Measurements from ENCODE around the gene TNNC1.

GRCh38 chr3:52481819-52482521 lies 28.1 kb upstream of the TNNC1 start:
- no peak for TF ChIP-seq YY1 (IDR thresholded peaks at IDR 0.05; ENCODE audit: insufficient read depth, insufficient read length)
- no peak for TF ChIP-seq ZNF274 (IDR thresholded peaks at IDR 0.05; ENCODE audit: low read depth, low read length)
- no peak for TF ChIP-seq SUZ12 (IDR thresholded peaks at IDR 0.05; ENCODE audit: extremely low read depth, insufficient read depth, insufficient read length)
